COLO668 (cell line): ENCODE measurements around the gene SIK3.

Experiments
- DNase-seq: peaks from one replicate; lab custom pipeline; 2025; ENCODE audit not compliant: unreplicated experiment; lab: John Stamatoyannopoulos, UW

The SIK3 gene

GRCh38 chr11:116931206-116931953 is 166.8 kb downstream of the SIK3 start:
- DNase-seq, result no peak

- peak; percentile 19 for DNase-seq
Observed at GRCh38 chr11:116930586-116930985, 167.6 kb downstream of the SIK3 start.

DNA sequence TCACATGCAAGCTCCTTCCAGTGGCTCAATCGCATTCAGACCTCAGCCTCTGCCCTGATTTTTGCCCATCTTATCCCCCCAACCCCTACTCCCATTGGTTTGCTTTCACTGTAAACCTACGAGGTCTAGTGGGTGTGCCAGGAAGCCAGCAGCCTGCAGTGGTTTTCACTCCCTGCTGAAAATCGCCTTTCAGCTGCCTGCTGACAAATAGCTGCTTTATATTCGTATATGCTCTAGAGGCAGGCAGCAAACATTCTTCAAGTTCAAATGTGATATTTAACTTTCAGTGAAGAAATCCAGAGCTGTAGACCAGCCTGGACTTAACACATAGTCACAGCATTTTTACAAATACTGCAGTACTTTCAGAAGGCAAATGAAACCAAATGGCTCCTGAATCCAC is 168.1 kb downstream of the SIK3 start:
- no peak for DNase-seq

GRCh38 chr11:116929414-116930090 is 168.7 kb downstream of the SIK3 start:
- DNase-seq, result no peak

DNA sequence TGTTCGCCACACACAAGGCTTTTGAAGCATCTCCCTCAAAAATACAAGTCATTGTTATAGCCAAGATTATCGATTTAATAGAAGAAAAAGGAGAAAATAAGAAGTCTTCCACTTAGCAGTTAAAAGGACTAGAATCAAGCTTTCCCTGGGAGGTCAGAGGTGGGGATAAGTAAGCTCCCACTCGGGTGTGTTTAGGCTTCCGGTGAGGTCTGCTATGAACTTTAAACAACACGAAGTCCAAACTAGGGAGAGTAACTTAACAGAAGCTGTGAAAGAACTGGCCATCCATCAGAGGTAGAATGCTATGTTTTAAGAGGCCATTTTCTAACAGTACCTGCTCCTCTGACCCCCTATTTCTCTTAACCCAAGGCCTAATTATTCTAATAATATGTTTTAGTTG is 169.4 kb downstream of the SIK3 start:
- DNase-seq, result no peak

DNA sequence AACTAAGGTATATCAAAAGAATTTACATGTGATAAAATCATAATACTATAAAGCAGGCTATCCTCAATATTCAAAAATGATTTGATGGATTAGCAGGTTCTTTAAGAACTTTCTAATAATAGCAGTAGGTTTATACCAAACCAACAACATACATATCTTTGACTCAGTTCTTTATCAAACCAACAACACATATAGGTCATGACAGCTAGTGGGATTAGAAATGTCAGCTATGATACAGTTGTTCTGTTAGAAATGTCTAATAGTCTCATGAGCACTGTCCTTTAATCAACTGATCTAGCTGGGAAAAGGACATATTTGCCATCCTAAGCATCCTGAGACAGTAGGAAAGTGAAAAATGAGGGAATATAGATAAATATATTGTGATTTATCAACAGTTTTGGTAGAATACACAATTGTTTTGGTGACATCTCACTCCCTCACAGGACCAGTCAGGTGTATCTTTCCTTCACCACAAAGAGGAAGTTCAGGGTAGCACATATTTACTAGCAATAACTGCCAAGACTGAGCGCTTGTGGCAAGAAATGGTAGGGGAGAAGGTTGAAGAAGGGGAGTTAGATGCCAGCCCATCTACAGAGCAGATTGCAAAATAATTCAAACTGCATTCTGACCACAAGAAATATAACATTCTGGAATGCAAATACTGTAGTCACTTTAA is 170.0 kb downstream of the SIK3 start:
- DNase-seq, result no peak

GRCh38 chr11:116927163-116927974 is 170.9 kb downstream of the SIK3 start:
- no peak for DNase-seq

GRCh38 chr11:116925050-116925449 is 173.2 kb downstream of the SIK3 start:
- no peak for DNase-seq

- DNase-seq, result no peak
Observed at GRCh38 chr11:116918925-116919655, 179.1 kb downstream of the SIK3 start.

DNA sequence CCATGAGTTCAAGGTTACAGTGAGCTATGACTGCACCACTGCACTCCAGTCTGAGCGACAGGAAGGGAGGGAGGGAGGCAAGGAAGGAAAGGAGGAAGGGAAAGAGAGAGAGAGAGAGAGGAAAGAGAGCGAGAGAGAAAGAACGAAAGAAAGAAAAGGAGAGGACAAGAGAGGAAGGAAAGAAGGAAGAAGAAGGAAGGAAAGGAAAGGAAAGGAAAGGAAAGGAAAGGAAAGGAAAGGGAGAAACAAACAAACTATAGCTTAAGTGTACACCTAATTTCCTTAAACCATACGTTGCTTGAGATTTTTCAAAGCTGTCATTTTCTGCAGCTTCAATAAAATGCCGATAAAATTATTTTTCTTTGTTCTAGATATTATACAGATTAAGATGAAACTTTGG is 180.6 kb downstream of the SIK3 start:
- DNase-seq, result no peak

DNA sequence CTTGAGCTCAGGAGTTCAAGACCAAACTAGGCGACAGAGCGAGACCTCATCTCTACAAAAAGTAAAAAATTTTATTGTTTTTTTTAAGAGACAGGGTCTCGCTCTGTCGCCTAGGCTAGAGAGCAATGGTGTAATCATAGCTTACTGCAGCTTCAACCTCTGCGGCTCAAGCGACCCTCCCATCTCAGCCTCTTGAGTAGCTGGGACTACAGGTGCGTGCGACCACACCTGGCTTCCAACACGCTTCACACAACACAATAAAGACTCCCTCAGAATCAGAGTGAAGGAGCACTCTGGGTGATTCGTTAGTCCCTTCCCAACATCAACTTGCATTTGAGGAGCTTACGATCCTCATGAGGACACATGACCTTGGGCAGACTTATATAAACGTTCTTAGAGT is 181.3 kb downstream of the SIK3 start:
- DNase-seq, result no peak

- no peak for DNase-seq
Observed at GRCh38 chr11:116916052-116916451, 182.2 kb downstream of the SIK3 start.

DNA sequence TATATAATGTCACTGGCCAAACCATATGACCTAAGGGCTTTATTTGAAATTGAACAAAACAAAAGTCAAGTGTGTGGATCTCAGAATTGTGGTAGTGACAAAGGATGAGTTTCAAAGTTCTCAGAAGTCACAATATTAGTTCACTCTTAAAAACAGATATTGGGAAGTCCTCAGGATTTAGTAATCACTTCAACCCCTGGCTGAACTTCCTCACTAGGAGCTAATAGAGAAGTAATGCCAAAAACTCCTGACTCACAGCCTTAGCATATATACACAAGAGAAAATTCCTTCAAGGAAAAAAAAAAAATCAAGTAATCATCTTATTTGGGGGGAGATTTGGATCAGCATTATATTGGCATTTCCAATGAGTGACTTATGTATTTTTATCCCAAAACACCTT is 185.2 kb downstream of the SIK3 start:
- DNase-seq, result no peak

DNA sequence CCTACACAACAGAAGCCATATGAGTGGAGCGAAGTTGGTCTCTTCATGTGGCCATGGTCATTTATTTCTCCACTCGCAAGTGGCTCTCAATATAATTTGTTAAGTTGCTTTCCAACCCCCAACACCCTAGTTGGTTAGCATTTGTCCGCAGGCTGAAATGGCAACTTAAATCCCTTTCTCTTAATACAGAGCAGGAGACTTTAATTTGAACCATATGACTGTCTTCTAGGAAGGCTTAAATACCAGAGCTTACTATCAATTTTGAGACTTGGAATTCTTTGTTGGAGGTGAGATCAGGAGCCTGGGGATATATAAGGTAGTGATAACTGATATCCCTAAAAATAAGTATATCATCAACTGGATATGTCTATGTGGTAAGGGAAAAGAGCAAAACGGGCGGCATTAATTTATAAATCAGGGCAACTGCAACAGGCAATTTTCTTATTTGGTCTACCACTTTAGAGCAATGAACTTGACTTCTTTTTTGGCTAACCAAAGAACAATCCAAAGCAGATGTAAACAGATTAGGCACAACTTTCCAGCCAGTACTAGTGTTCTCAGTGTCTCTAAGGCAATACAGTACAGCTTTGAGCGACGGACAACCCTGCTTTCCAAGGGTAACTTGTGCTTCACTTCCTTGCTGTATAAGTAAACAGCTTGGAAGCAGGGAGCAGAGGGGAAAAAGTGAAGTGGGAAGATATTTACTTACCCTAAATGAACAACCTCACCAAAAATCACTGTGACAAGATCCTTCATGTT is 186.1 kb downstream of the SIK3 start:
- no peak for DNase-seq

DNA sequence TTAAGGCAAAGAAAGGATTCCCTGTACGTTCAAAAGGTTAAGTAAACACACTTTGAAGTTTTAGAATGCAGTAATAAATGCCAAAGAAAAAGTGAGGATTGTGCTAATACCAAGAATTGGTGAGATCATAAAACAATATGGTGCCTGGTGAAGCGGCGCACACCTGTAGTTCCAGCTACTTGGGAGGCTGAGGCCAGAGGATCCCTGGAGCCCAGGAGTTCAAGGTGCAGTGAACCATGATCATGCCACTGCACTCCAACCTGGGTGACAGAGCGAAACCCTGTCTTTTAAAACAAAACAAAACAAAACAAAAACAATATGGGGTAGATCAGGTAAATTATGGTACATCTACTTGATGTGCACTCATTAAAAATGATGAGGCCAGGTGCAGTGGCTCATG is 187.4 kb downstream of the SIK3 start:
- DNase-seq, result no peak

- DNase-seq, result no peak
Observed at GRCh38 chr11:116910378-116910777, 187.8 kb downstream of the SIK3 start.

GRCh38 chr11:116909245-116909644 is 189.0 kb downstream of the SIK3 start:
- DNase-seq, result no peak

DNA sequence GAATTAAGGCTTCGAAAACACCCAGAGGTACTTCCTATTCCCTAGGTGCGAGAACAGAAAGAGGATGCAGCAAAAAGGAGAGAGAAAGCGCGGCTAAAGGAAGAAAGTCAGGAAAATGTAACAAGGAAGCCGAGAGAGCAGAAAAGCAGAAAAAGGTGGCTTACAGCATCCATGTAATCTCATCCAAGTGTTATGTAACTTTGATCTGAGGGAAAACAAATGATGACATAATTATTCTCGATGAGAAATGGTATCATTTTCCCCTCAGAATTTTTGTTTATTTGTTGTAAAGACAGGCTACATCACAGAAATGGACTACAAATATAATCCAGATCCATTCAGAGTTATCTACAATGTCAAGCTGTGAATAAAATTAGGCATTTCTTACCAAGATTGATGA is 191.7 kb downstream of the SIK3 start:
- DNase-seq, result no peak

DNA sequence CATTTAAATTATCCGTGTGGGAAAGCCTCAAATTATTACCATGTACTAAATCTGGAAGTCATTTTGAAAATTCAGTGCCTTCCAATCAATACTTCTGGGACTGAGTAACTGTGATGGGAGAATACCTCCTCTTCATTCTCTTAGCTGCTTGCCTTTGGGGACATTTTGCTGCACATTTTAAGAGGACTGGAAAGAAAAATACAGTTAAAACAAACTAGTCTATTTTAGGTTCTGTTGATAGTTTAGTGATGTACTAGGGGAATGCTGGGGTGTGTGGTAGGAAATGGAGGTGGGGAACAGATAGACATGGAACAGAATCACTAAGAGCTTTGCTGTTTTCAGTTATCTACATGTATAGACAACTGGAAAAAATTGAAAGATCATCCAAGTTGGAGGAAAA is 195.1 kb downstream of the SIK3 start:
- no peak for DNase-seq
